Liver (tissue), 3 donors: ENCODE data around the gene EXOSC5.
"Not testable (repeated sequence)": the region's sequence is repeated elsewhere in the genome, so short reads cannot be mapped to it uniquely, and the experiment has no call there.

Experiments used
- CTCF ChIP-seq: fragments of 150-350 bp; IDR thresholded peaks from 2 replicates; pipeline ENCODE4 v1.5.1; 2017; ENCODE audit warnings: improper control_type of control experiment, low read depth, low read length; ENCODE audit not compliant: missing input control
- EGR1 ChIP-seq, 2 donors: IDR thresholded peaks; 2 replicates each; pipeline ENCODE4 v1.6.1; 2016 to 2018; ENCODE audit warnings: antibody characterized with exemption in 2 of 2, low read depth in 2 of 2
- FOXA1 ChIP-seq: IDR thresholded peaks from 2 replicates; pipeline ENCODE4 v1.6.1; 2016; ENCODE audit warnings: antibody characterized with exemption
- GABPA ChIP-seq, 2 donors: IDR thresholded peaks in 1 of 2; conservative IDR thresholded peaks in 1 of 2; 2 replicates each; pipeline ENCODE4 v1.6.1; 2016; ENCODE audit warnings: antibody characterized with exemption in 2 of 2, mild to moderate bottlenecking in 1 of 2, moderate library complexity in 1 of 2
- HNF4A ChIP-seq, 2 donors: conservative IDR thresholded peaks; 2 replicates each; pipeline ENCODE4 v1.6.1; 2016; ENCODE audit warnings: antibody characterized with exemption in 2 of 2, mild to moderate bottlenecking in 2 of 2
- HNF4G ChIP-seq: IDR thresholded peaks from 2 replicates; pipeline ENCODE4 v1.6.1; 2016; ENCODE audit warnings: antibody characterized with exemption
- JUND ChIP-seq, 2 donors: IDR thresholded peaks; 2 replicates each; pipeline ENCODE4 v1.6.1; 2016; ENCODE audit warnings: antibody characterized with exemption in 2 of 2
- MAX ChIP-seq: IDR thresholded peaks from 2 replicates; pipeline ENCODE4 v1.6.1; 2016; ENCODE audit warnings: antibody characterized with exemption
- RAD21 ChIP-seq, 2 donors: IDR thresholded peaks; 2 replicates each; pipeline ENCODE4 v1.6.1; 2016; ENCODE audit warnings: antibody characterized with exemption in 2 of 2, mild to moderate bottlenecking in 2 of 2
- RXRA ChIP-seq, 2 donors: IDR thresholded peaks; 2 replicates each; pipeline ENCODE4 v1.6.1; 2017 to 2018; ENCODE audit warnings: antibody characterized with exemption in 2 of 2, mild to moderate bottlenecking in 1 of 2
- TAF1 ChIP-seq: conservative IDR thresholded peaks from 2 replicates; pipeline ENCODE4 v1.6.1; 2016; ENCODE audit warnings: antibody characterized with exemption, mild to moderate bottlenecking
- YY1 ChIP-seq: IDR thresholded peaks from 2 replicates; pipeline ENCODE4 v1.6.1; 2016; ENCODE audit warnings: antibody characterized with exemption, mild to moderate bottlenecking
- TF ChIP-seq, protein P1 (sequence below): IDR thresholded peaks from 2 replicates; pipeline ENCODE4 v1.6.1; 2016; ENCODE audit warnings: antibody characterized with exemption
- TF ChIP-seq, protein P2 (sequence below): IDR thresholded peaks from 2 replicates; pipeline ENCODE4 v1.6.1; 2016; ENCODE audit warnings: antibody characterized with exemption, mild to moderate bottlenecking
- donor health status: healthy.
- donor health status: healthy.

DNA sequence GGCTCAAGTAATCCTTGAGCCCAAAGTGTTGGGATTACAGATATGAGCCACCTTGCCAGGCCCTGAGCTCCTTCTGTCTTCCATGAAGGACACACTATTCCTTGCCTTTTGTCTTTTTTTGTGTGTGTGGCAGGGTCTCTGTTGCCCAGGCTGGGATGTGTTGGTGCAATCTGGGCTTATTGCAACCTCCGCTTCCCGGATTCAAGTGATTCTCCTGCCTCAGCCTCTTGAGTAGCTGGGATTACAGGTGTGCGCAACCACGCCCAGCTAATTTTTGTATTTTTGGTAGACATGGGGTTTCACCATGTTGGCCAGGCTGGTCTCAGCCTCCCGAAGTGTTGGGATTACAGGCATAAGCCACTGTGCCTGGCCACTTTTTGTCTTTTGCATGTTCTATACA, 11.7 kb upstream of the EXOSC5 start:
- TF ChIP-seq CTCF; YY1; FOXA1; JUND (IDR thresholded peaks at IDR 0.05); EGR1 (IDR thresholded peaks at IDR 0.05; ENCODE audit: low read depth in 2 of 2); RAD21 (IDR thresholded peaks at IDR 0.05); TAF1; MAX; RXRA (IDR thresholded peaks at IDR 0.05); HNF4G; GABPA (IDR thresholded peaks at IDR 0.05 in 1 of 2, conservative IDR thresholded peaks at IDR 0.05 in 1 of 2); HNF4A (conservative IDR thresholded peaks at IDR 0.05): not testable (repeated sequence)
- TF ChIP-seq, protein P1, sequence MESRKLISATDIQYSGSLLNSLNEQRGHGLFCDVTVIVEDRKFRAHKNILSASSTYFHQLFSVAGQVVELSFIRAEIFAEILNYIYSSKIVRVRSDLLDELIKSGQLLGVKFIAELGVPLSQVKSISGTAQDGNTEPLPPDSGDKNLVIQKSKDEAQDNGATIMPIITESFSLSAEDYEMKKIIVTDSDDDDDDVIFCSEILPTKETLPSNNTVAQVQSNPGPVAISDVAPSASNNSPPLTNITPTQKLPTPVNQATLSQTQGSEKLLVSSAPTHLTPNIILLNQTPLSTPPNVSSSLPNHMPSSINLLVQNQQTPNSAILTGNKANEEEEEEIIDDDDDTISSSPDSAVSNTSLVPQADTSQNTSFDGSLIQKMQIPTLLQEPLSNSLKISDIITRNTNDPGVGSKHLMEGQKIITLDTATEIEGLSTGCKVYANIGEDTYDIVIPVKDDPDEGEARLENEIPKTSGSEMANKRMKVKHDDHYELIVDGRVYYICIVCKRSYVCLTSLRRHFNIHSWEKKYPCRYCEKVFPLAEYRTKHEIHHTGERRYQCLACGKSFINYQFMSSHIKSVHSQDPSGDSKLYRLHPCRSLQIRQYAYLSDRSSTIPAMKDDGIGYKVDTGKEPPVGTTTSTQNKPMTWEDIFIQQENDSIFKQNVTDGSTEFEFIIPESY, result not testable (repeated sequence)
- TF ChIP-seq, protein P2, sequence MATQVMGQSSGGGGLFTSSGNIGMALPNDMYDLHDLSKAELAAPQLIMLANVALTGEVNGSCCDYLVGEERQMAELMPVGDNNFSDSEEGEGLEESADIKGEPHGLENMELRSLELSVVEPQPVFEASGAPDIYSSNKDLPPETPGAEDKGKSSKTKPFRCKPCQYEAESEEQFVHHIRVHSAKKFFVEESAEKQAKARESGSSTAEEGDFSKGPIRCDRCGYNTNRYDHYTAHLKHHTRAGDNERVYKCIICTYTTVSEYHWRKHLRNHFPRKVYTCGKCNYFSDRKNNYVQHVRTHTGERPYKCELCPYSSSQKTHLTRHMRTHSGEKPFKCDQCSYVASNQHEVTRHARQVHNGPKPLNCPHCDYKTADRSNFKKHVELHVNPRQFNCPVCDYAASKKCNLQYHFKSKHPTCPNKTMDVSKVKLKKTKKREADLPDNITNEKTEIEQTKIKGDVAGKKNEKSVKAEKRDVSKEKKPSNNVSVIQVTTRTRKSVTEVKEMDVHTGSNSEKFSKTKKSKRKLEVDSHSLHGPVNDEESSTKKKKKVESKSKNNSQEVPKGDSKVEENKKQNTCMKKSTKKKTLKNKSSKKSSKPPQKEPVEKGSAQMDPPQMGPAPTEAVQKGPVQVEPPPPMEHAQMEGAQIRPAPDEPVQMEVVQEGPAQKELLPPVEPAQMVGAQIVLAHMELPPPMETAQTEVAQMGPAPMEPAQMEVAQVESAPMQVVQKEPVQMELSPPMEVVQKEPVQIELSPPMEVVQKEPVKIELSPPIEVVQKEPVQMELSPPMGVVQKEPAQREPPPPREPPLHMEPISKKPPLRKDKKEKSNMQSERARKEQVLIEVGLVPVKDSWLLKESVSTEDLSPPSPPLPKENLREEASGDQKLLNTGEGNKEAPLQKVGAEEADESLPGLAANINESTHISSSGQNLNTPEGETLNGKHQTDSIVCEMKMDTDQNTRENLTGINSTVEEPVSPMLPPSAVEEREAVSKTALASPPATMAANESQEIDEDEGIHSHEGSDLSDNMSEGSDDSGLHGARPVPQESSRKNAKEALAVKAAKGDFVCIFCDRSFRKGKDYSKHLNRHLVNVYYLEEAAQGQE, result not testable (repeated sequence)
